ENCODE measurements around the gene PIGU. TPM values are rescaled to one million over a fixed set of nuclear protein-coding genes. Genes with fewer than 3 reads are reported as not detected.

PIGU gene
- total and polyA plus RNA-seq, 2 donors (not counting 3 experiments of a cell fraction or from before 2014, with no cell fraction given): 20.3 to 81.8 TPM

GRCh38 chr20:34706302-34706875 is 29.5 kb upstream of the PIGU start:
- TF ChIP-seq JUN (IDR thresholded peaks at IDR 0.05; ENCODE audit: borderline replicate concordance, insufficient read depth, insufficient read length, low read depth) (no peak), POLR2A (IDR thresholded peaks at IDR 0.05; ENCODE audit: low read depth, low read length) (no peak), FOS (IDR thresholded peaks at IDR 0.05; ENCODE audit: borderline replicate concordance, insufficient read depth, low read length) (no peak), GATA2 (IDR thresholded peaks at IDR 0.05; ENCODE audit: insufficient read depth, insufficient read length, low read depth, low read length) (no peak), EZH2 (IDR thresholded peaks at IDR 0.05; ENCODE audit: borderline replicate concordance, low read depth, low read length, severe bottlenecking) (no peak), MYC (IDR thresholded peaks at IDR 0.05; ENCODE audit: low read depth, low read length) (no peak), POLR2AphosphoS5 (IDR thresholded peaks at IDR 0.05; ENCODE audit: insufficient read depth, low read depth, low read length) (no peak)
- TF ChIP-seq, protein P1, sequence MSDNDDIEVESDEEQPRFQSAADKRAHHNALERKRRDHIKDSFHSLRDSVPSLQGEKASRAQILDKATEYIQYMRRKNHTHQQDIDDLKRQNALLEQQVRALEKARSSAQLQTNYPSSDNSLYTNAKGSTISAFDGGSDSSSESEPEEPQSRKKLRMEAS (IDR thresholded peaks at IDR 0.05; ENCODE audit: insufficient read depth, insufficient read length): no peak
- TF ChIP-seq, protein P2, sequence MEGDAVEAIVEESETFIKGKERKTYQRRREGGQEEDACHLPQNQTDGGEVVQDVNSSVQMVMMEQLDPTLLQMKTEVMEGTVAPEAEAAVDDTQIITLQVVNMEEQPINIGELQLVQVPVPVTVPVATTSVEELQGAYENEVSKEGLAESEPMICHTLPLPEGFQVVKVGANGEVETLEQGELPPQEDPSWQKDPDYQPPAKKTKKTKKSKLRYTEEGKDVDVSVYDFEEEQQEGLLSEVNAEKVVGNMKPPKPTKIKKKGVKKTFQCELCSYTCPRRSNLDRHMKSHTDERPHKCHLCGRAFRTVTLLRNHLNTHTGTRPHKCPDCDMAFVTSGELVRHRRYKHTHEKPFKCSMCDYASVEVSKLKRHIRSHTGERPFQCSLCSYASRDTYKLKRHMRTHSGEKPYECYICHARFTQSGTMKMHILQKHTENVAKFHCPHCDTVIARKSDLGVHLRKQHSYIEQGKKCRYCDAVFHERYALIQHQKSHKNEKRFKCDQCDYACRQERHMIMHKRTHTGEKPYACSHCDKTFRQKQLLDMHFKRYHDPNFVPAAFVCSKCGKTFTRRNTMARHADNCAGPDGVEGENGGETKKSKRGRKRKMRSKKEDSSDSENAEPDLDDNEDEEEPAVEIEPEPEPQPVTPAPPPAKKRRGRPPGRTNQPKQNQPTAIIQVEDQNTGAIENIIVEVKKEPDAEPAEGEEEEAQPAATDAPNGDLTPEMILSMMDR (IDR thresholded peaks at IDR 0.05; ENCODE audit: extremely low read depth in 1 of 2, insufficient read depth in 1 of 2, low read depth in 1 of 2, low read length in 2 of 2): no peak
- Histone ChIP-seq H3K4me2 (ENCODE audit: insufficient read depth, low read length) (no peak overlapping the region), H2AFZ (ENCODE audit: low read depth, low read length) (no peak overlapping the region), H3K9me3 (replicated peaks; ENCODE audit: control insufficient read depth, insufficient read depth, low read length) (no peaks in the 10 kb centered on the region), H3K27me3 (ENCODE audit: control insufficient read depth in 2 of 2, insufficient read depth in 2 of 2, low read length in 2 of 2) (no peaks in the 10 kb centered on the region), H3K4me3 (replicated peaks in 1 of 3; ENCODE audit: insufficient read depth in 1 of 3, low read depth in 1 of 3, low read length in 3 of 3) (no peak overlapping the region), H4K20me1 (replicated peaks; ENCODE audit: control insufficient read depth, extremely low read depth, insufficient read depth, low read length) (no peaks in the 10 kb centered on the region), H3K4me1 (ENCODE audit: control insufficient read depth, extremely low read depth, insufficient read depth, low read length) (peaks cover 20% of the 10 kb centered on the region), H3K9me1 (replicated peaks; ENCODE audit: control insufficient read depth, extremely low read depth, insufficient read depth, low read length) (no peaks in the 10 kb centered on the region), H3K9ac (replicated peaks; ENCODE audit: extremely low read depth, insufficient read depth, low read length) (no peak overlapping the region), H3K27ac (ENCODE audit: insufficient read depth, low read depth, low read length) (no peak overlapping the region), H3K36me3 (ENCODE audit: control insufficient read depth in 2 of 2, extremely low read depth in 1 of 2, insufficient read depth in 2 of 2, low read length in 2 of 2) (no peaks in the 10 kb centered on the region), H3K79me2 (ENCODE audit: control insufficient read depth, insufficient read depth, low read length) (no peaks in the 10 kb centered on the region)
- no peak for FAIRE-seq
- no peak for DNase-seq (ENCODE audit: low read depth, low spot score)
- BruUV-seq (replicated peaks): no TSS peak
- POLR2A ChIA-PET: no interaction called here
- intact Hi-C loops (cut with micrococcal nuclease) (no loop called here), dilution Hi-C loops (cut with MboI; ENCODE audit: extremely low pct_ligation_motif_present, low sequenced_read_pairs) (no loop called here)
- CTCF ChIA-PET: interaction anchor here (0.9 to 4.1 kb wide), 4 partner anchors 13 to 170 kb away, joined by 3 to 24 read pairs (median 9); no protein-coding TSS in a partner anchor

All from endothelial cell of umbilical vein (primary cell).